HS-5 (cell line): ENCODE measurements around the gene ANKRD11.
"Not testable (repeated sequence)": the region's sequence is repeated elsewhere in the genome, so short reads cannot be mapped to it uniquely, and the experiment has no call there.

Source experiments
- DNase-seq: peaks from one replicate; pipeline ENCODE4 v3.0.0-alpha.2; 2012; ENCODE audit warnings: low read depth

The ANKRD11 gene

DNA sequence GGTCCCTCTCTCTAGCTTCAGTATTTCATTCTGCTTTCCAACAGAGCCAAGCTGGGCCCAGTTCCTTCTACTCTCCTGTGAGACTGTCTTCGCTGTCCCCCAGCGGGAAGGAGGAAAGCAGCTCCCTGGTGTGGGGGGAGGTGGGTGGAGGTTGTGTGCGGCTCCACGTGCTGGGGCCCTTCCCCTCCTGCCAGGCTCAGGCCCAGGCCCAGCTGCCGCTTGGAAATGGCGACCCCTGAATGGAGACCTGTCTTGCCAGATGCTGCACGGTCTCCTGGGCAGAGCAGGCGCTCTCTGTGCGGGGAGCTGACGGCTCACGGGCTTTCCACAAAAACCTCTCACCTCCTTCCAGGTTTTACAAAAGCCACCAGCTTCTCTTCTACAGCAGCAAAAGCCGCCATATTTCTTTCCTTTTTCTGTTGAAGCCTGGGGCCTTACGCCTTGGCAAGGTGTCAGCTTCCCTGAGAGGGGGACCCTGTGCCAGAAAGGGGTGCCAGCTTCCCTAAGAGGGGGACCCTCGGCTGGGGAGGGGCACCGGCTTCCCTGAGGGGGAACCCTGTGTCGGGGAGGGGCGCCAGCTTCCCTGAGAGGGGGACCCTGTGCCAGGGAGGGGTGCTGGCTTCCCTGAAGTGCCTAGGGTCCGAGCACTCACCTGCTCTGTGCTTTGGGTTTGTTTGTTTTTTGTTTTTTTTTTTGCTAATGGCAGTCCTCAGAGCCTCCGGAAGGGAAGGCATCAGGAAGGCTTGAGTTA is 225.4 kb downstream of the ANKRD11 start:
- DNase-seq = no peak

- DNase-seq = no peak
These were observed 228.4 kb downstream of the ANKRD11 start for GRCh38 chr16:89261691-89262563.

DNA sequence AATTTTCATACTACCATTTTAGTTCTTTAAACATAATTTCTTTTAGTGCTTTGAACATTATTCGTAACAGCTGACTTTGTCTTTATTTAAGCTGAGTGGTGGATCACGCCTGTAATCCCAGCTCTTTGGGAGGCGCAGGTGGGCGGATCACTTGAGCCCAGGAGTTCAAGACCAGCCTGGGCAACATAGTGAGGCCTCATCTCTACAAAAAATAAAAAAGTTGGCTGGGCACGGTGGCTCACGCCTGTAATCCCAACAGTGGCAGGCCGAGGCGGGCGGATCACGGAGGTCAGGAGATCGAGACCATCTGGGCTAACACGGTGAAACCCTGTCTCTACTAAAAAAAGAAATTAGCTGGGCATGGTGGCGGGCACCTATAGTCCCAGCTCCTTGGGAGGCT is 230.5 kb downstream of the ANKRD11 start:
- not testable (repeated sequence) for DNase-seq

DNA sequence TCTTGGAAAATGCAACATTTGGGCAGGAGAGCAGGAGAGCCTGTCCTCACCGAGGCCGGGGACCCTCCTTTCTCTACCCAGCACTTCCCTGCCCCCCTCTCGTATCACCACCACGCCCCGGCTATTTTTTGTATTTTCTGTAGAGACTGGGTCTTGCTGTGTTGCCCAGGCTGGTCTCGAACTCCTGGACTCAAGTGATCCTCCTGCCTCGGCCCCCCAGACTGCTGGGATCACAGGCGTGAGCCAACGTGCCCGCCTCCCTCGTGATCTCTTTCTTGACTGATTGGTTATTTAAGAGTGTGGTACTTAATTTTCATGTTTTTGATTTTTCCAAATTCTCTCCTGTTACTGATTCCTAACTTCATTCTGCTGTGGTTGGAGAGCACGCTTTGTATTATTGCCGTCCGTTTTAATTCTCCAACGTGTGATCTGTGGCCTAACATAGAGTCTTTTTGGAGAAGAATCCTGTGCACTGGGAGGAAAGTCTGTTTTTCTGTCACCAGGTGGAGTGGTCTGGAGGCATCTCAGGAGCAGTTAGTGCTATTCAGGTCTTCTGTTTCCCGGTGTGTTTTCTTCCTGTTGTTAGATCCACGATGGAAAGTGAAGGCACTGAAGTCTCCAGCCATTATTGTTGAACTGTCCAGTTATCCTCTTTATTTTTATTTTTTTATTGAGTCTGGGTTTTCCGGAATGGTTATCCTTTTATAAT is 232.4 kb downstream of the ANKRD11 start:
- DNase-seq = no peak

- DNase-seq = no peak
These were observed 233.1 kb downstream of the ANKRD11 start for GRCh38 chr16:89257281-89257731.

DNA sequence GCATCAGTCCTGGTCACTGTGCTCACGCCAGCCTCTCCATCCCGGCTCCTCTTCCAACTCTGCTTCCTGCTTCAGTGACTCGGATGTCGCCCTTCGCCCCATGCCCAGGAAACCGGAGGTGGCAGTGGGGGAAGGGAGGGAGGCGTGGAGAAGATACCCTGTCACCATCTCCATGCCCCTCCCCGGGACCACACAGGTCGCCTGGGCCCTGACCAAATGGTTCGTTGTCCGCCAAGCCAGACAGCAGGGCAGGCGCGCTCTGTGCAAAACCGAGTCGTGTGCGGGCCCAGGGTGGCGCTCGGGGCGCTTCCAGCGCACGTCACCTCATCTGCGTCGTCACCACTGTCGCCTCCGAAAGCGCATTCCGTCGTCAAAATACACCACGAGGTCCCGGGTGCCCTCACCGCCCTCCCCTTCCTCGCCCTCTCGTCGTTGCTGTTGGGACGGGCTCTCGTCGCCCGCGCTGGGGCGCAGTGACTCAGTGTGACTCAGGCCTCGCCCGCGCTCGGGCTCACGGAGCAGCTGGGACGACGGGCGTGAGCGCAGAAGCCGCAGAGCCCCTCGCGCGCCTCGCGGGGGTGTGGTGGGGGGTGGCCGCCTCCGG is 233.6 kb downstream of the ANKRD11 start:
- DNase-seq = no peak

DNA sequence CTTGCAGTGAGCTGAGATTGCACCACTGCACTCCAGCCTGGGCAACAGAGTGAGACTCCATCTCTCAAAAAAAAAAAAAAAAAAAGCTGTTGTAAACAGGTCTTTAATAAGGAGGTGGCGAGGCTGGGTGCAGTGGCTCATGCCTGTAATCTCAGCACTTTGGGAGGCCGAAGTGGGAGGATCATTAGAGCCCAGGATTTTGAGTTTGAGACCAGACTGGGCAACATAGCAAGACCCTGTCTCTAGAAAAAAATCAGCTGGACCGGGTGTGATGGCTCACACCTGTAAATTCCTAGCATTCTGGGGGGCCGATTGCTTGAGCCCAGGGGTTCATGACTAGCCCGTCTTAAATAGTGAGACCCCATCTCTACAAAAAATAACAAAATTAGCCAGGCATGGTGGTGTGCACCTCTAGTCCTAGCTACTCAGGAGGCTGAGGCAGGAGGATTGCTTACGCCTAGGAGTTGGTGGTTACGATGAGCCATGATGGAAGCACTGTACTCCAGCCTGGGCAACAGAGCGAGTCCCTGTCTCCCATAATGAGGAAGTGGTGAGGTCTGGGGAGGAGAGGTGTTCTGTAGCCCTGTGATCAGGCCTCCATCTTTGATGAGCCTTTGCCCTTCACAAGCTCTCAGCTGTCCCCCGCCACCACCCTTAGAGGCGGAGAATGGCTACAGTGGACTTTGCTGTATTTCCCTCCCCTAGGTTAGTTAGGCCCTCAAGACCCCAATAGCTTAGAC is 236.6 kb downstream of the ANKRD11 start:
- DNase-seq = no peak

DNA sequence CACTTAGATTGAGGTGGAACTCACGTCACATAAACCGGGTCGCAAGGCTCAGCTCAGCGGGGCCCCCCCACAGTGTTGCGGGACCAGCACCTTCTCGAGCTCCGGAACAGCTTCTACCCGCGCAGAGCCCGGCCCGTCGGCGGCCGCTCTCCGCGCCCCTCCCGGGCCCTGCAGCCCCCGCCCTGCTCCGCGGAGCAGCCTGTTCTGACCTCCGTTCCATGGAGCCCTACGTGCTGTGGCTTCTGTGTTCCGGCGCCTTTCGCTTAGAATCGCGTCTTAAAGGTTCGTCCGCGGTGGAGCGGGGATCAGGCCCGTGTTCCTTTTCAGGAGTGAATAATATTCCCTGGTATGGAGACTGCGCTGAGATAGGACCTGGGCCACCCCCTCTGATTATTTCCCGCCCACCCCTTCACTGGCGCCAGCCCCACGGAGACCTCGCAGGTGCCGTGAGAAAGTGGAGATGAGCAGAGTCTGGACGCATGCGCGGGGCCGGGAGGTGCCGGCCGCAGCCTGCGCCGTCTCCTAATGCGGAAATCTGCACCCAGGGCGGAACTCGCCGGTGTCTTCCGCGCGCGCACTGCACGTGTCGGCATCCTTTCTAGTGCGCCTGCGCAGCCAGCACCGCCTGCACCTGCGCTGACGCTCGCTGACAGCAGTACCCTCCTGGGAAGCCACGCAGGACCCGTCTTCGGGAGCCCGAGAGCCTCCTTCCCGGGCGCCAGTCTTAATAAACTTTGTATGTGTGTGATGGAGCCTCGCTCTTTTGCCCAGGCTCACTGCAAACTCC is 242.0 kb downstream of the ANKRD11 start:
- DNase-seq = no peak

DNA sequence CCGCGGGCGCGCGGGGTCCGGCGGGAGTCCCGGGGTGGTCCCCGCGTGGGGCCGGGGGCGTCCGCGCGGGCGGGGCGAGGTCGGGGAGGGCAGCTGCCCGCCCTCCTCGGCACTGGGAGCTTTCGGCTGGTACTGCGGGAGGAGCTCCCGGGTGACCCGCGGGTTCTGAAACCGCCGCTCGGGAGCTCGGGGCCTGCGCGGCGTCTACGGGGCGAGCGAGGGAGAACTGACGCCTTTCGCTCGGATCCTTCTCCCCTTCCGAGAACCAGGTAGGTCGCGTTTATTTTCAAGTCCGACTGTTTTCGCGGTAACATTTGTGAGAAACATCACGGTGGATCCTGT is 242.7 kb downstream of the ANKRD11 start:
- DNase-seq = not testable (repeated sequence)

GRCh38 chr16:89246903-89247733 is 243.2 kb downstream of the ANKRD11 start:
- DNase-seq = no peak

DNA sequence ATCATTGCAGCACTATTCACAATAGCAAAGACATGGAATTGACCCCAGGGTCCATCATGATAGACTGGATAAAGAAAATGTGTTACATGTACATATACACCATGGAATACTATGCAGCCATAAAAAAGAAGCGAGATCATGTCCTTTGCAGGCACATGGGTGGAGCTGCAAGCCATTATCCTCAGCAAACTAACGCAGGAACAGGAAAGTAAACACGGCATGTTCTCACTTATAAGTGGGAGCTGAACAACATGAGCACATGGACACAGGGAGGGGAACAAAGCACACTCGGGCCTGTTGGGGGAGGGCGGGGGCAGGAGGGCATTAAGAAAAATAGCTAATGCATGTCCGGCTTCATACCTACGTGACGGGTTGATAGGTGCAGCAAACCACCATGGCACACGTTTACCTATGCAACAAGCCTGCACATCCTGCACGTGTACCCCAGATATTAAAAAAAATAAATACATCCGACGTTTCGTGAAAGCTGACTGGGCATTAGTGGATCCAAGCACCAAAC is 243.9 kb downstream of the ANKRD11 start:
- DNase-seq = no peak

DNA sequence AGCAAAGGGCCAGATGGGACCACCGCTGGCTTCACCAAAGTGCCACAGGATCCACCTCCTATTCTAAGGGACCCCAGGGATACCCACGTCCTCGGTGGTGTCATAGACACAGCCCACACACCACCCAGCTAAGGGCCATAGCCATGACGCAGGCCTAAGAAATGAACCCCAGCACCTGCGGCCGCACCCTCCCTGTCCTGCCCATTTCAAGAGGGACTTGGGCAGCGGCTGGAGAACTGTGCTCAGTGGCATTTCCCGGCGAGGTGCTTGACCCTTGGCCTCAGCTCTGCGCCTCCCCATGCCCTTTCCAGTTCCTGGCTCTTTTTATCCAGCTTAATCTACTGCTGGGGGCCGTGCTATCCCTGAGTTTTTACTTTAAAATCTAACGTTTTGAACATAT is 245.6 kb downstream of the ANKRD11 start:
- DNase-seq = no peak

DNA sequence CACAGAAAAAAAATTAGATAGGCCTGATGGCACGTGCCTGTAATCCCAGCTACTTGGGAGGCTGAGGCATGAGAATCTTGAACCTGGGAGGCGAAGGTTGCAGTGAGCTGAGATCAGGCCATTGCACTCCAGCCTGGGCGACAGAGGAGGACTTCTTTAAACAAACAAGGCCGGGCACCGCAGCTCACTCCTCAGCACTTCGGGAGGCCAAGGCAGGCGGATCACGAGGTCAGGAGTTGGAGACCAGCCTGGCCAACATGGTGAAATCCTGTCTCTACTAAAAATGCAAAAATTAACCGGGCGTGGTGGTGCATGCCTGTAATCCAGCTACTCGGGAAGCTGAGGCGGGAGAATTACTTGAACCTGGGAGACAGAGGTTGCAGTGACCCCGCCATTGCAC is 246.1 kb downstream of the ANKRD11 start:
- not testable (repeated sequence) for DNase-seq

GRCh38 chr16:89243664-89244063 is 246.7 kb downstream of the ANKRD11 start:
- DNase-seq = no peak

DNA sequence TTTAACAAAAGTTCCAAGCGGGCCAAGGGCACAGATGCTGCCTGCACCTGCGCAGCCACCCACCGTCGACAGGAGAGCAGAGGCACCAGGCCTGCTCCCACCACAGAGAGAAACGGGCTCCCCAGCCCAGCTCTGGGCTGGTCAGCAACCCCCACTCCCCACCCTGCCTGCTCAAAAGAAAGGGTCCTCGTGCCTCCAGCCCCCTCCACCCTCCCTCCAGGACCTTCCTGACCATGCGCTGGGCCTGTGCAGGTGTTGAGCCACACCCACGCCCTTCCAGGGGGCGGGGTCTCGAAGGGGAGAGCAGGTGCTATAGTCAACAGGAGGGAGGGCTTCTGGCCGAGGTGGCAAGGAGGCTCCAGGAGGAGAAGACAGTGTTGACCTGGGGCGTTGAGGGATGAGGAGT is 247.6 kb downstream of the ANKRD11 start:
- no peak for DNase-seq

DNA sequence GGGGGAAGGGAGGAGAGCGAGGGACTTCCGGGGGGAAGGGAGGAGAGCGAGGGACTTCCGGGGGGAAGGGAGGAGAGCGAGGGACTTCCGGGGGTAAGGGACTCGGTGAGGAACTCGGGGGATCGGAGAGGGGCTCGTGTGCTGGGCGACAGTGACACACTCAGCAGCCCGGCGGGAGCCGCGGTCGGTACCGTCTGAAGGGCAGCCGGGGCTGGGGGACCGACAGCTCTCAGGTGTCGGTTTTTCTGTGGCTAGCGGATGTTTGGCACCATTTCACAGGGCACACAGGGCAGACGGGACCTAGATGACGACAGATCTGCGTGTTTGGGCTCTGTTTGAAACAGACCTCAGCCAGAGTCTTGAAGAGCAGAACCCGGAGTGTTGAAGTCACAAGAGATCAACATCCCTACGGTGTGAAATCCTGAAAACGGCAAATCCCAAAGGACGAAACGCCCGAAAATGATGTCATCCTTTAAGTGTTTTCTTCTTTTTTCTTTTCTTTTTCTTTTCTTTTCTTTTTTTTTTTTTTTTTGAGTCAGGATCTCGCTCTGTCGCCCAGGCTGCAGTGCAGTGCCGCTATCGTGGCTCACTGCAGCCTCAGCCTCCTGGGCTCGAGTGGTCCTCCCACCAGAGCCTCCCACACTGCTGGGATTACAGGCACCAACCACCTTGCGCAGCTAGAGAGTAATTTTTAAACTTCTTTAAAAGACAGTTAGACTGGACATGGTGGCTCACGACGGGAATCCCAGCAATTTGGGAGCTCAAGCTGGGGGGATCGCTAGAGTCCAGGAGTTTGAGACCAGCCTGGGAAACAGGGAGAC is 249.0 kb downstream of the ANKRD11 start:
- DNase-seq = peak; percentile 30

DNA sequence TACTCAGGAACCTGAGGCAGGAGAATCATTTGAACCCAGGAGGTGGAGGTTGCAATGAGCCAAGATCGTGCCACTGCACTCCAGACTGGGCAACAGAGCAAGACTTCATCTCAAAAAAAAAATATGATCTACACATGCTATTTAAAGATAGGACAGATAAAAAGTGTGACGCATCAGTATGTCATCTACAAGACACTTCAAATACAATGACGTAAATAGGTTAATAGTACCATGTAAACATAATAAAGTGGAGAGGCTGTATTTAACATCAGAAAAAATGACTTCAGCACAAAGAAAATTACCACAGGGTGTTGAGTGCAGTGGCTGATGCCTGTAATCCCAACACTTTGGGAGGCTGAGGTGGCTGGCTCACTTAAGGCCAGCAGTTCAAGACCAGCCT is 252.6 kb downstream of the ANKRD11 start:
- no peak for DNase-seq

DNA sequence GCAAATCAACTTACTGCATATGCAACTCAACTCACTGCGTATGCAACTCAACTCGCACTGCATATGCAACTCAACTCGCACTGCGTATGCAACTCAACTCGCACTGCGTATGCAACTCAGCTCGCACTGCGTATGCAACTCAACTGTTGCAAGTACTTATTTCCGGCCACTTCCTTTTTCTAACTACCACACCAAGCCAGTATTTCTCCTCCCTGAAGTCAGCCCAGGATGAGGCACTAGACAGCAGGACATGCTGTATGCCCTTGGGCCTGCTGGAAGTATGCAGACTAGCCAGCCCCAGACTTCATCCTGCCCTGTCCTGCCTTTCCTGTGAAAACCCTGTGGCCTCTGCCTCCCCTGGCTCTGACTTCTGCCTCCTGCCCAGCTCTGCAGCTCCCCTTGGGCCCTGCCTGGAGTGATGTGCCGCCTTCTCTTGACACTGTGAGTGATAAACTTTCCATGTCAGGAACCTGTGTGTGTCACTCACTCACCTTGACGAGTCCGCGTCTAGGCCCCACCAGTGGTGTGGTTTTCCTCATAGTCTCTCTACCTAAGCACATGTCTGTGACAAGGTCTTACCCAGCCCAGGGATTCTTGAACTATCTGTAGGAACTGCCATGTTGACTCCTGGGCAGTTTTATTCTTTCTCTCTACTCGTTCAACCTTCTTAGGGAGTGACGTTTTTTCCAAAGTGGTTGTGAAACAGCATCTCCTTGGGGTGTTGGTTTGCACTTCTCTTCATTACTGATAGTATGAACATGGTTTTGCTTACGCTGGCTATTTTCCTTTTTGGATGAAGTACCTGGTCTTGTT is 256.5 kb downstream of the ANKRD11 start:
- no peak for DNase-seq
